ENCODE data around the gene AGBL3. TPM values are rescaled to one million over a fixed set of nuclear protein-coding genes. Genes with fewer than 3 reads are reported as not detected.
"Not testable (repeated sequence)": the region's sequence is repeated elsewhere in the genome, so short reads cannot be mapped to it uniquely, and the experiment has no call there.

AGBL3 gene
- total RNA-seq, 1 donor from 2014 or later: 1.1 TPM

GRCh38 chr7:135159359-135160085 lies 173.2 kb downstream of the AGBL3 start:
- no peak for DNase-seq
- ATAC-seq: no peak
- intact Hi-C loops (cut with micrococcal nuclease): no loop called here

DNA sequence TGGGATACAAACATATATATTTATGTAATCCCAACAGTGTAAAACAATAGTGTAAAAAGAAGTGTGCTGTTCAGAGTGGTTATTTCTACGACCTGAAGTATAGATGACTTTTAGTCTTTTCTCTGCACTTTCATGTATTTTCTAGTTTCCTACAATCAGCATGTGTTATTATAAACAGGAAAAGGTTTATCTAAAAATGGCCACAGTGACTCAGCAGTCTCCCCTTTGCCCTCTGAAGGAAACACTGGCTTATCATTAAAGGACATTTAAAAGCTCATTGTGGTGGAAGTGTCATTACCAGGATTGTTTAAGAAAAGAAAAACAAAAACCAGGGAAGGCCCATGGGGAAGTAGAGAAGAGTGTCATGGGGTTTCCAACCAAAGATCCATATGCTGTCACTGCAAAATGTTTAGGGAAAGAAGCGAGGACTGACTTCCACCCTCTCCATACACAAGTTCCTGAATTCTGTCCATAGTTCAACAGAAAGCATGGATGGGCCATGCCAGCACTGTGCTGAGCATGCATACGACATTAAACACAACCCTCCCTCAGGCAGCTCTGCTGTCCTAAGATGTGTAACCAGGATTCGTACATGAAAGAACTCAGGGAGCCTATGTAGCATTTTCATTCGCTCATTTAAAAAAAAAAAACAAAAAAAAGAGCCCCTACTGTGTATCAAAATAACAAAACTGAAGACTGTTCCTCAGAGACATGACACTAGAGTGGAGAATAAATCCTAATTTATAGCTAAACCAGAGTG lies 174.0 kb downstream of the AGBL3 start:
- intact Hi-C loops (cut with micrococcal nuclease): no loop called here
- DNase-seq: no peak
- ATAC-seq: peak; percentile 50

DNA sequence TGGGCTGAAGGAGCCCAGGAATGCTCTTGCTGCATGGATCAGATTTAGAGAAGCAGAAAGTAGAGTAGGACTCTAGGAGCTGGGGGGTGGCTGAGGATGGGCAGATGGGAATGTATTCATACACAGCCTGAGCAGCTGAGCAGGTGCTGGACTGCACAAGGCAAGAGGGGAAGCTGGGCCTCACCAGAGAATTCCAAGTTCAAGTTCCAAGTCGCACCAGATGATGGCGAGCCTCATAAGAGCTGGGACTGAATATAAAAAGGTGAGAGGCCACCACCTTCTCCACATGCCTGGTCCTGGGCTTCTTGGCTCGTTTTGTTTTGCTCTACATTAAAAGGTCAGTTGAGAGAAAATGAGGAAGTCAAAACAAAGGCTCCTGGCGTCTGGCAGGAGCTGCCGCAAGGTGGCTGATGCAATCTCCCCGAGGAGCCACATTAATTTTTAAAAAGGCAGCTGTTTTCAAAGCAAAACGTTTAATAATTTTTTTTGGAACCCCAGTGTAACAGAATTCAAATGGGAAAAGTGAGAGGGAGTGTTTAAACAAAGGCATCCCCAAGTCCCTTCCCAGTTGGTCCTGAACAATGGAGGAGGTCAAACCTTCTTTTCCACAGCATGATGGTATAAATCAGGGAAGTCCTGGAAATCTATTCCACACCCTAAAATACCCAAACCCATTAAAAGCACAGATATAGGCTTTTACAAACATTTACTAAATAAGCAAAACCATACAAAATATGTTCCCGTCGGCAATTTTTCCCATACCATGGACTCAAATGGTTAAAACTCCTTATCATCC lies 174.7 kb downstream of the AGBL3 start:
- ATAC-seq (peak; percentile 7), DNase-seq (no peak)
- intact Hi-C loops (cut with micrococcal nuclease): no loop called here

GRCh38 chr7:135161669-135162068 lies 175.4 kb downstream of the AGBL3 start:
- DNase-seq: peak; percentile 34
- intact Hi-C loops (cut with micrococcal nuclease): no loop called here
- ATAC-seq: no peak

- ATAC-seq (no peak), DNase-seq (no peak)
- intact Hi-C loops (cut with micrococcal nuclease): no loop called here
These were observed 176.2 kb downstream of the AGBL3 start for GRCh38 chr7:135162382-135163001.

- ATAC-seq (peak; percentile 5), DNase-seq (peak; percentile 53)
- intact Hi-C loops (cut with micrococcal nuclease): loop anchor here (5.0 kb wide), 1 partner anchor 177 kb away; the partner anchor contains the start of gene AGBL3
These were observed 178.2 kb downstream of the AGBL3 start for GRCh38 chr7:135164357-135165061.

GRCh38 chr7:135165862-135166261 lies 179.6 kb downstream of the AGBL3 start:
- DNase-seq (no peak), ATAC-seq (no peak)
- intact Hi-C loops (cut with micrococcal nuclease): loop anchor here (5.0 kb wide), 1 partner anchor 179 kb away; the partner anchor contains the start of gene AGBL3

DNA sequence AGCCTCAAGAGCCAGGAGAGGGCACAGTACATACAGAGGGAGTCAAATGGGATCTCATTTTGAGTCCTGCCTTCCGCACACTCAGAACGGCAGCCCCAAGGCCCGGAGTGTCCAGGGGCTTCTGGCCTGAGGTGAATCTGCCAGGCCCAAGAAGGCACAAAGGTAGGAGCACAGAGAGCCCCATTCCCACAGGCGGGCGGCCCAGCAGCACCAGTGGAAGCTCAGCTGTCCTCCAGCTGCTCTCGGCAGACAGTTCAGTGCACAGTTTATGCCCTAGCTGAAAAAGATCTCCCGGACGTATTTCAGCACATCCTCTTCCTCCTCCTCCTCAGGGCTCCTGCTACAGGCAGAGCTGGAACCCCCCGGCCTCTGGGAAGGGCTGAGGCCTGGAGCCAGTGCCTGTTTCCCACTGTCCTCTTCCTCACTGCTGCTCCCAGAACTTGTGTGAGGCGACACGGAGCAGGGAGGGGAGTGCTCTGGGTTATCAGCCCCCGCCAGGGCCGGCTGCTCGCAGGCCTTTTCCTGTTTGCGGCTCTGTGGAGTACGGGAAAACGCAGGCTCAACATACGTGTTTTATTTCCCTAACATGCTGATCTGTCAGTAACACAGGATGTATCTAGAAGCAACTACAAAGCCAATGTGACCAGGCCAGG lies 180.2 kb downstream of the AGBL3 start:
- DNase-seq (peak; percentile 43), ATAC-seq (no peak)
- intact Hi-C loops (cut with micrococcal nuclease): loop anchor here (5.0 kb wide), 1 partner anchor 179 kb away; the partner anchor contains the start of gene AGBL3

DNA sequence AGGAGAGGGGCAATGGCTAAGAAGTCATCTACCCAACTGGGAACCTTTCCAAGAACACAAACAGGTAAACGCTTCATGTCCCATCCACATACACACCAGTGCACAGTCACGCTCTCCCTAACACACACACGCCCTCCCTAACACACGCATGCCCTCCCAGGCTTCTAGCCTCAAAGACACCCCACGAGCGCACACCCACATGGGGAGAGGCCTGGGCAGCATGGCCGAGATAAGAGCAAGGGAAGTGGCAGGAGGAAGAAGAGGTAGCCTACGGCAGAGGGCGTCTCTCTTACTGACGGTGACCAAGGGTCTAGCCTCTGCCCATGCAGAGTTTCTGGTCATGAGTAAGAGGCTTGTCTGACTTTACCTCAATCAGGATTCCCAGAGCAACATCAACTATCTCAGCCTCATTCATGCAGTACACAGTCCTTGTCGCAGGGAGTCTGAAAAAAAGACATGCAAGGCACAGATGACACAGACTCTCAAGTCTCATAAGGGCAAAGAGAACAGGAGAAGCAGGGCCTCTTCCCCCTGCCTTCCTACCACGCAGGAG lies 181.1 kb downstream of the AGBL3 start:
- ATAC-seq (no peak), DNase-seq (no peak)
- intact Hi-C loops (cut with micrococcal nuclease): loop anchor here (5.0 kb wide), 1 partner anchor 180 kb away; the partner anchor contains the start of gene AGBL3

DNA sequence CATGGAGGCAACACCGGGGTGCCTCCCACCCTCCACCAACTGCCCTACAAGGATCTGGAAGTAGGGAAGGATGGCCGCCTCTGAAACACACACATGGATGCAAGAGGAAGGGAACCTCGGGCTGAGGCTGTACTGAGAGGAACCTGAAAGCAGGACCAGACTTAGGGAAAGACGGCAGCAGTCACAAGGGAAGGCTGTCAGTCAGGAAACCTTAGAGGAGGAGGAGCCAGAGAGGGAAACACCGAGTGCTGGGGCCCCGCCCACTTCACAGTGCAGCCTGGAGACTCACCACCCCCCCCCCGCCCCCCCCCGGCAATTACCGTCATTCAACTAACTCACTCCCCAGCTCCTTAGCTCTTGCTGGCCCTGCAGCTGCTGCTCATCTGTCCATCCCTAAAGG lies 181.7 kb downstream of the AGBL3 start:
- intact Hi-C loops (cut with micrococcal nuclease): loop anchor here (5.0 kb wide), 1 partner anchor 181 kb away; the partner anchor contains the start of gene AGBL3
- ATAC-seq: no peak
- DNase-seq: peak; percentile 42

DNA sequence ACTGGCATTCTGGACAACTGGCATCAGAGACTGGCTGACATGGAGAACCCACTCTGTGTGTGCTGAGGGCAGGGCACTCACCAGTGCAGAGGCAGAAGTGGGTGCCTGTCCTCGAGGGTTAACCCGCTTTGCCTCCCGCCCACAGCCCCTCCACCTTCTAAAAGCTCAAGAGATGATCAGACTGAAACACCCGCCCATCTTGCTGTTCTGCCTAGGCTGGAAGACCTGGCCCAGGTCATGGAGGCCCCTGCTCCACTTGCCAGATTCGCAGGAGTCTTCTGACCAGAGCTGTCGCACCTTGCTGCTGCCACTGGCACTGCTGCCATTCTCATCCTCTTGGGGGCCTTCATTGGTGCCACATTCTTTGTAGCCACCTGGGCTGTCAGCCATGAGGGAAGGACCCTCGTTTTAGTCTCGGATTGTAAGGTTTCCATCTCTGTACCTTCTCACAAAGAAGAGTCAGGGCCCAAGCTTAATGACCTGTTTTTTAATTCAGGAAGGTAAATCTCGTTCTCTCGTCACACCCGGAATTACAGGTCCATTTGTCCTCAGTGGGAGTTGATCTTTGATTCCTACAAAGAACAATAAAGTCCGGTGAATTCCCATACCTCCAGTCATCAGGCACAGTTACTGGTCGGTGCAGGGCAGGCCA lies 182.3 kb downstream of the AGBL3 start:
- ATAC-seq: no peak
- DNase-seq: no peak
- intact Hi-C loops (cut with micrococcal nuclease): loop anchor here (5.0 kb wide), 1 partner anchor 181 kb away; the partner anchor contains the start of gene AGBL3

- DNase-seq: peak; percentile 43
- intact Hi-C loops (cut with micrococcal nuclease): loop anchor here (5.0 kb wide), 1 partner anchor 182 kb away; the partner anchor contains the start of gene AGBL3
These were observed 183.0 kb downstream of the AGBL3 start for GRCh38 chr7:135169141-135169963.

GRCh38 chr7:135169964-135170273 lies 183.6 kb downstream of the AGBL3 start:
- intact Hi-C loops (cut with micrococcal nuclease): loop anchor here (5.0 kb wide), 1 partner anchor 183 kb away; the partner anchor contains the start of gene AGBL3
- ATAC-seq: no peak
- DNase-seq: no peak

More at GRCh38 chr7:135169141-135169963, 183.0 kb downstream of the AGBL3 start:
- ATAC-seq: no peak

GRCh38 chr7:135170274-135170997 lies 184.1 kb downstream of the AGBL3 start, which contains the start of gene CYREN:
CYREN (minus strand) TSS chr7:135170707; CDS start chr7:135168922, 1,785 bp downstream.
- ATAC-seq (peak; percentile 95), DNase-seq (peak; percentile 98)
- intact Hi-C loops (cut with micrococcal nuclease): no loop called here

- DNase-seq; ATAC-seq; intact Hi-C loops (cut with micrococcal nuclease): not testable (repeated sequence)
These were observed 184.7 kb downstream of the AGBL3 start for GRCh38 chr7:135170998-135171481.

All from left ventricle myocardium superior (tissue), 1 donor.